Activated T-cell treated with anti-CD3 and anti-CD28 coated beads, Interleukin-2, amount 50 U/mL, for 4 hours (primary cell): ENCODE data around the gene UBR2. TPM values are rescaled to one million over a fixed set of nuclear protein-coding genes. Genes with fewer than 3 reads are reported as not detected.
A peak's percentile ranks its signal among the peaks of the same experiment; 100 is the strongest.
"Not testable (repeated sequence)": the region's sequence is repeated elsewhere in the genome, so short reads cannot be mapped to it uniquely, and the experiment has no call there.

Experiments
- ATAC-seq, 2 donors: fragments of 200-7000 bp; cut with Tn5 transposase; one replicate each; pipeline ENCODE4 v1.10.0; 2021
- DNase-seq: peaks from one replicate; pipeline ENCODE4 v3.0.0-alpha.2; 2020
- H3K27me3 Mint-ChIP-seq: one replicate; pipeline ENCODE4 v1.8.0; 2021; ENCODE audit warnings: low read depth, mixed read lengths
- H3K36me3 Mint-ChIP-seq: one replicate; pipeline ENCODE4 v1.8.0; 2022; ENCODE audit warnings: mixed read lengths; ENCODE audit not compliant: insufficient read depth
- H3K4me1 Mint-ChIP-seq: one replicate; pipeline ENCODE4 v1.8.0; 2021; ENCODE audit warnings: low read depth, mixed read lengths
- H3K4me3 Mint-ChIP-seq: one replicate; pipeline ENCODE4 v1.8.0; 2021; ENCODE audit warnings: mild to moderate bottlenecking, moderate library complexity, mixed read lengths
- H3K9me3 Mint-ChIP-seq: one replicate; pipeline ENCODE4 v1.8.0; 2021; ENCODE audit warnings: mixed read lengths
- total RNA-seq, 3 donors: library from RNA; stranded (reverse); gene quantifications; one replicate each; pipeline ENCODE4 v1.2.1, GENCODE V29; 2021

UBR2 gene
- total RNA-seq, 3 donors from 2014 or later: 16.8 to 21.3 (median 19.9) TPM

DNA sequence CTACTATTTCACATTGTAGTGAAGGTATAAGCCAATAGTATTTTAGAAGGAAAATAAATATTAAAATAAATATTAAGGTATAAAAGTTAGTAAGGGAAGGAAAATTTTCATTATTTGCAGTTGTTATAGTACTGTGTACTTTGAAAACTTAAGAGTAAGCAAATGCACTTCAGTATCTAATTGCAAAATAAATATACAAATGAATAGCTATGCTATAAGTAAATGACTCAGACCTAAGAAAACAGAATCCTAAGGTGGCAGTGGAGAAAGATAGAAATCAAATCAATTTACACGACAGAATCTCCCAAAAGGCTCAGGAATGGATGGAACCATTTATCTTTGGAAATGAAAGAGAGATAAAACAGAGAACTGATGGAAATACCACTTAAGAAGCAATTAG lies 24.7 kb upstream of the UBR2 start:
- DNase-seq: no peak
- no peaks in the 10 kb centered on the region for H3K9me3 Mint-ChIP-seq
- no peaks in the 10 kb centered on the region for H3K27me3 Mint-ChIP-seq
- ATAC-seq: no peak
- H3K4me3 Mint-ChIP-seq: no peak overlapping the region
- H3K4me1 Mint-ChIP-seq: no peaks in the 10 kb centered on the region
- no peaks in the 10 kb centered on the region for H3K36me3 Mint-ChIP-seq

GRCh38 chr6:42545226-42545773 lies 18.5 kb upstream of the UBR2 start:
- DNase-seq (no peak), ATAC-seq (no peak)
- Mint-ChIP-seq H3K9me3 (no peaks in the 10 kb centered on the region), H3K4me3 (no peak overlapping the region), H3K27me3 (no peaks in the 10 kb centered on the region), H3K4me1 (peaks cover 11% of the 10 kb centered on the region), H3K36me3 (no peaks in the 10 kb centered on the region)

DNA sequence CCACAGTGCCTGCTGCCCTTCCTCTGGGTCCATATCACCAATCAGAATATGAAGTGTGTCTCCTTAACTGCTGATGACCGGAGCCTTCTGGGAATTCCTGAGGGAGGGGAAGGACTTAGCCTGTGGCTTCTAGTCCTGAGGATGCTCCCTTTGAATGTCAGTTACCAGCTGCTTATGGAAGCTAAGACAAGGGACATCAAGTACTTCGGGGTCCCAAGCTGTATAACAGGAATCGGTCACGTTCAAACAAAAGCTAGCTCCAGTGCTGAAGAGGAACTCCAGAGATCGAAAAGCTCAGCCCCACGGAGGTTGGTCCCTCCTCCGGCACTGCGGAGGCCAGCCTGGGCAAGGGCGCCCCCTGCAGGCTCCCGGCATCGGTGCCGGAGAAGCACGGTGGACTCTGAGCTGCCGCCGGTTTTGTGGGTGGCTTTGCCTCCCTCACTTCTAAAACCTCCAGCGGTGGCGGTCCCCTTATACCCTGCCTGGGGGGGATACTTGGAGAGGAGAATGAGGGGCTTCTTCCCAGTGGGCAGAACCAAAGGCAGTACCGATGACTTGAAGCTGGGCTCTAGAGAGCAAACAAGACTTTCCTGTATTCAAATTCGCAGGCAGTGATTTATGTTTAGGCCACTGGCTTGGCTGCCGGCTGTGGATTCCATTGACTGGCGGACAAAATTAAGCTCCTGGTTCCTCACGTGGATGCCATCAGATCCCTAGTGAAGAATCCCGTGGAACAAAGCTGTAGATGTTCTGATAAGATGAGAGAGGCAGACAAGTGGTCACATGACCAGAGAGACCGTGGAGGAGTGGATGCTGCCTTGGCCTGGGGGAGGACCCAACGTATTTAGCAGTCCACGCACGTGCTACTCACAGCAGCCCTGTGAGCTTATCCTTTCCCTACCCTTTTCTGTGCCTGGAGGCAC lies 16.2 kb upstream of the UBR2 start:
- no peaks in the 10 kb centered on the region for H3K36me3 Mint-ChIP-seq
- ATAC-seq: peak; percentile 99
- H3K9me3 Mint-ChIP-seq: no peaks in the 10 kb centered on the region
- peak overlapping the region; percentile 74 for H3K4me3 Mint-ChIP-seq
- no peaks in the 10 kb centered on the region for H3K27me3 Mint-ChIP-seq
- peak; percentile 87 for DNase-seq
- peaks cover 11% of the 10 kb centered on the region for H3K4me1 Mint-ChIP-seq

- ATAC-seq (no peak), DNase-seq (no peak)
- H3K27me3 Mint-ChIP-seq: peaks cover 3% of the 10 kb centered on the region
- no peaks in the 10 kb centered on the region for H3K9me3 Mint-ChIP-seq
- peaks cover 15% of the 10 kb centered on the region for H3K4me1 Mint-ChIP-seq
- H3K4me3 Mint-ChIP-seq: no peak overlapping the region
- no peaks in the 10 kb centered on the region for H3K36me3 Mint-ChIP-seq
These were observed 13.6 kb upstream of the UBR2 start for GRCh38 chr6:42550277-42550676.

GRCh38 chr6:42551217-42551616 lies 12.6 kb upstream of the UBR2 start:
- peaks cover 3% of the 10 kb centered on the region for H3K27me3 Mint-ChIP-seq
- peaks cover 17% of the 10 kb centered on the region for H3K4me1 Mint-ChIP-seq

DNA sequence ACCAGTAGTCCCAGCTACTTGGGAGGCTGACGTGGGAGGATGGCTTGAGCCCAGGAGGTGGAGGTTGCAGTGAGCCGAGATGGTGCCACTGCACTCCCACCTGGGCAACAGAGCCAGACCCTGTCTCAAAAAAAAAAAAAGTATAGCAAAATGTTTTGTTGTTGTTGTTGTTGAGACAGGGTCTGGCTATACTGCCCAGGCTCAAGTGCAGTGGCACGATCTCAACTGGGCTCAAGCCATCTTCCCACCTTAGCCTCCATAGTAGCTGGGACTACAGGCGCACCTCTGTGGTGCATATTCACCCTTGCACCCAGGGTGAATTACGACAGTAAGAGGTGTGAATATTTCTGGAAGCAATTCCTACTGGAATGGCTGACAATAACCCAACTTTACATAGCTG lies 11.4 kb upstream of the UBR2 start:
- DNase-seq (no peak), ATAC-seq (no peak)
- no peak overlapping the region for H3K4me3 Mint-ChIP-seq
- H3K36me3 Mint-ChIP-seq: no peaks in the 10 kb centered on the region
- H3K27me3 Mint-ChIP-seq: peaks cover 3% of the 10 kb centered on the region
- H3K9me3 Mint-ChIP-seq: no peaks in the 10 kb centered on the region
- peaks cover 13% of the 10 kb centered on the region for H3K4me1 Mint-ChIP-seq

More at GRCh38 chr6:42551217-42551616, 12.6 kb upstream of the UBR2 start:
- no peak overlapping the region for H3K4me3 Mint-ChIP-seq
- H3K9me3 Mint-ChIP-seq: no peaks in the 10 kb centered on the region
- ATAC-seq (no peak), DNase-seq (no peak)
- no peaks in the 10 kb centered on the region for H3K36me3 Mint-ChIP-seq

DNA sequence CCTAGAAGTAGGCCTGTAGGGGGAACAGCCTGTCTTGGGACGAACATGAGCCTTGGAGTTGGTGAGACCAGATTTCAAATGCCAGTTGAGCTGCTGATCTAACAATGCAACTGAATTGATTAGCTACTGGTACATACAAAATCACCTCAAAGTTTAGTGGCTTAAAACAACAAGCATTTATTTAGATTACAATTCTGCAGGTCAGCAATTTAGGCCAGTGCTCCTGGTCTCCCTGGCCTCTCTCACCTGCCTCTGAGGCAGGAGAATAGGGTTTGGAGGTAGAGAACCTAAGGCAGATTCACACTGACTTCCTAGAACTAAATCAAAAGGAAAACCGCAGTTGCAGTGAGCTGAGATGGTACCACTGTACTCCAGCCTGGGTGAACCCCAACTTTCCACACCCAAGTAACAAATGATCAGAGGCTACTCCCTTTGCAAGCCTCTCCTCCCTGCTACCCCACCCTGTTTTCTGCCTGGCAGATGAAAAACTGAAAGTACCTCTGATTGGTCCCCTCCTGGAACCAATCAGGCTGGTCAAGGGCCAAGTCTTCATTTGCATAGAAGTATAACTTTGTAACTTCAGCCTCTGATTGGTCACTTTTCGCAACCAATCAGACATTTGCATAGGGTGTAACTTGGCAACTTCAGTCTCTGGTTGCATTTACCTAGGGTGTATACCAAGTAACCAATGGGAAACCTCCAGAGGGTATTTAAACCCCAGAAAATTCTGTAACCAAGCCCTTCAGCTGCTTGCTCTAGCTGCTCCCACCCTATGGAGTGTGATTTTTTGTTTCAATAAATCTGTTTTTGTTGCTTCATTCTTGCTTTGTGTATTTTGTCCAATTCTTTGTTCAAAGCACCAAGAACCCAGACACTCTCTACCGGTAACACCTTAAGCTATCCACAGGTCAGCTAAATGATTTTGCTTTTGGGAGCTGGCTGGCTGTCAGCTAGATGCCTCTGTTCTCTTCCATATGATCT lies 8.1 kb upstream of the UBR2 start:
- DNase-seq (no peak), ATAC-seq (peak; percentile 61 to 63)
- Mint-ChIP-seq H3K36me3 (no peaks in the 10 kb centered on the region), H3K4me1 (peaks cover 6% of the 10 kb centered on the region), H3K27me3 (peaks cover 3% of the 10 kb centered on the region), H3K4me3 (no peak overlapping the region), H3K9me3 (no peaks in the 10 kb centered on the region)

DNA sequence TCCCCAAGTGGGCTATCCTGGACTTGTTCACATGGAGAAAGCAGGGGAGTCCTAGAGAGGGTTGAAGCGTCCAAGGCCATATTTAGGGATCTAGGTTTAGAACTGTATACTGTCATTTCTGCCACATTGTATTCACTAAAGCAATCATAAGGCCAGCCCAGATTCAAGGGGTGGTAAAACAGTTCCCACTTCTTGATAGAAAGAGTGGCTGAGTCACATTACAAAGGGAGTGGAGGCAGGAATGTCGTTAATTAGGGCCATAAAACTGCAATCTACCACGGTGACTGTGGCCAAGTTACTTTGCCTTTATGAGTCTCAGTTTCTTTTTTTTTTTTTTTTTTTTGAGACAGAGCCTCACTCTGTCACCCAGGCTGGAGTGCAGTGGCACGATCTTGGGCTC lies 7.4 kb upstream of the UBR2 start:
- no peaks in the 10 kb centered on the region for H3K9me3 Mint-ChIP-seq
- DNase-seq (no peak), ATAC-seq (no peak)
- H3K4me1 Mint-ChIP-seq: peaks cover 6% of the 10 kb centered on the region
- no peaks in the 10 kb centered on the region for H3K36me3 Mint-ChIP-seq
- peaks cover 3% of the 10 kb centered on the region for H3K27me3 Mint-ChIP-seq
- H3K4me3 Mint-ChIP-seq: no peak overlapping the region

DNA sequence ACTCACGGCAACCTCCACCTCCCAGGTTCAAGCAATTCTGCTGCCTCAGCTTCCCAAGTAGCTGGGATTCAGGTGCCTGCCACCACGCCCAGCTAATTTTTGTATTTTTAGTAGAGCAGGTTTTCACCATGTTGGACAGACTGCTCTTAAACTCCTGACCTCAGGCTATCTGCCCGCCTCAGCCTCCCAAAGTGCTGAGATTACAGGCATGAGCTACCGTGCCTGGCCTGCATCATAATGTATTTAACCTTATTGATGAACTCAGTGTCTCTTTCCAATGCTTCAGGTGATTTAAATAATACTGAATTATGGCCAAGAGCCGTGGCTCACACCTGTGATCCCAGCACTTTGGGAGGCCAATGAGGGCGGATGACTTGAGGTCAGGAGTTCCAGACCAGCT lies 4.6 kb upstream of the UBR2 start:
- DNase-seq, H3K9me3 Mint-ChIP-seq, ATAC-seq, H3K4me1 Mint-ChIP-seq, H3K36me3 Mint-ChIP-seq, H3K27me3 Mint-ChIP-seq, H3K4me3 Mint-ChIP-seq: not testable (repeated sequence)

- Mint-ChIP-seq H3K27me3 (no peaks in the 10 kb centered on the region), H3K9me3 (no peaks in the 10 kb centered on the region), H3K36me3 (peaks cover 7% of the 10 kb centered on the region), H3K4me3 (no peak overlapping the region), H3K4me1 (peaks cover 16% of the 10 kb centered on the region)
- ATAC-seq (no peak), DNase-seq (no peak)
These were observed 1.8 kb upstream of the UBR2 start for GRCh38 chr6:42561986-42562385.

DNA sequence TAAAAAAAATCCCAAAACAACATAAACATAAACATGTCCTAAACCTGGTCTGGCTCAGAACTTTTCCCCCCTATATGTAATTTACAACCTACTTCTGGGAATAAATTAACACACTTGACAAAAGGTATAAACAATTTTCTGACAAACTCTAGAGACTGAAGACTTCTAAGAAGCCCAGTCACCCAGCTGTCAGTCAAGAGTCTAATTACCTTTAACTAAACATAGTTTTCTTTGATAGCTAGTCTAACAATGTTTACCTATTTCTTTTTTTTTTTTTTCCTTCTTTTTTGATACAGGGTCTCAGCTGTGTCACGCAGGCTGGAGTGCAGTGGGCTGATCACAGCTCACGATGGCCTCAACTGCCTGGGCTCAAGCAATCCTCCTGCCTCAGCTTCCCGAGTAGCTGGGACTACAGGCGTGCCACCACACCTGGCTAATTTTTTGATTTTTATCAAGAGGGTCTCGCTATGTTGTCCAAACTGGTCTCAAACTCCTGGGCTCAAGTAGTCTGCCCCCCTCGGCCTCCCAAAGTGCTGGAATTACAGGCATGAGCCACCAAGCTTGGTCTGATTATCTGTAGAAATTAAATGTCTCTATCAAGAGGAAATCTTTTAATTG lies 932 bp upstream of the UBR2 start:
- H3K4me3 Mint-ChIP-seq: peak overlapping the region; percentile 100
- H3K9me3 Mint-ChIP-seq: no peaks in the 10 kb centered on the region
- H3K27me3 Mint-ChIP-seq: no peaks in the 10 kb centered on the region
- H3K4me1 Mint-ChIP-seq: peaks cover 20% of the 10 kb centered on the region
- peaks cover 11% of the 10 kb centered on the region for H3K36me3 Mint-ChIP-seq
- no peak for DNase-seq
- ATAC-seq: no peak

DNA sequence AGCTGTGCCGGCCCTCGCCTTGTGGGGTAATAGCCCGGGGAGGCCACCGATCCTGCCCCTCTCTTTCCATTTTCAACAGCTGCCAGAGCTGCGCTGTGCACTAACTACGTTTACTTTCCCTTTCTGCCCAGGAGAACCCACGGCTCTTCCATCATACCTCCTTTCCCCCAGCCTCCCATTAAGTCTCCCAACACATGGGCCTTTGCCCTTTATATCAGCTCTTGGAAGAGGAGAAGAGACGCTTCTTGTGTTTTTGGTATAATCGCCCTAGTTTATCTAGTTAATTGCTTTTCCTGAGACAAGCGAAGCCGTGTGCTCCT lies 637 bp downstream of the UBR2 start:
- Mint-ChIP-seq H3K4me3 (peak overlapping the region; percentile 100), H3K4me1 (peaks cover 32% of the 10 kb centered on the region), H3K27me3 (no peaks in the 10 kb centered on the region), H3K36me3 (peaks cover 11% of the 10 kb centered on the region), H3K9me3 (no peaks in the 10 kb centered on the region)
- DNase-seq: no peak
- ATAC-seq: peak; percentile 28 to 42

- no peak for ATAC-seq
- H3K27me3 Mint-ChIP-seq: no peaks in the 10 kb centered on the region
- peaks cover 39% of the 10 kb centered on the region for H3K4me1 Mint-ChIP-seq
These were observed 2.2 kb downstream of the UBR2 start for GRCh38 chr6:42565823-42566613.

More at GRCh38 chr6:42565823-42566613, 2.2 kb downstream of the UBR2 start:
- H3K36me3 Mint-ChIP-seq: peaks cover 11% of the 10 kb centered on the region
- no peak for DNase-seq
- H3K4me3 Mint-ChIP-seq: peak overlapping the region; percentile 100
- no peaks in the 10 kb centered on the region for H3K9me3 Mint-ChIP-seq
